ENCODE data around the gene OR4D1. TPM values are rescaled to one million over a fixed set of nuclear protein-coding genes. Genes with fewer than 3 reads are reported as not detected.

Gene OR4D1
- total and polyA plus RNA-seq, 9 of the 15 experiments (the other 6 are each of a cell fraction or from before 2014, with no cell fraction given): not detected

DNA sequence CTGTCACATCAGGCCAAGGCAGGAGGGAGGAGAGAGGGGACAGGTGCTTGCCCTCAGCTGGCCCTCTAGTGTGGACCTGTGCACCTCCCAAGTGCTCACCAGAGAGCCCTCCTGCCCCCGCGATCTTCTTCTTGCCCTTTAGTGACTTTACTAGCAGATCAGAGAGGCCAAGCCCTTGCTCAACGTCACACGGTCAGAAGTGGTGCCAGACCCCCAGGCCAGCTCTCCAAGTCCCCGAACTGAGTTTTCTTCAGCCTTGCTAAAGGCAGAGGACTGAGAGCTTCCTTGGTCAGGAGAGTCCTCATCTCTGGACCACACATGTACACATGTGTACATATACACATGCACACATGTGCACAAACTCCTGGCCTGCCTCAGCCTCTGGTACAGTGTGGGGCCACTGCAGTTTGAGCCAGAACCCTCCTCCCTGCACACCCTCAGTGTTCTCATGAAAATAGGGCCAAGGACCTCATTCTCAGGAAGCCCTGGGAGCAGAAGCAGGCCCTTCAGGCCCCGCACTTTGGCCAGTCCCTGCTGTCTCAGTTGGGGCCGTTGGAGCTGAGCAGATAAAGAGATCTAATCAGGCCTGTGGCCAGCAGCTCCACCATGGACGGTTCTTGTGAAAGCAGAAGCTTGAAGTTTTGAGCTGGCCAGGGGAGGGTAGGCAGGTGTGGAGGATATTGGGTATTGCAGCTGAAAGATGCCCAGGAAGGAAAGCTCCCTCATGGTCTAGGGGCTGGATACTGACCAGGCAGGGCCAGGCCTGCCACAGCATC lies 37.0 kb downstream of the OR4D1 start (continued):
- TF ChIP-seq, protein P1, sequence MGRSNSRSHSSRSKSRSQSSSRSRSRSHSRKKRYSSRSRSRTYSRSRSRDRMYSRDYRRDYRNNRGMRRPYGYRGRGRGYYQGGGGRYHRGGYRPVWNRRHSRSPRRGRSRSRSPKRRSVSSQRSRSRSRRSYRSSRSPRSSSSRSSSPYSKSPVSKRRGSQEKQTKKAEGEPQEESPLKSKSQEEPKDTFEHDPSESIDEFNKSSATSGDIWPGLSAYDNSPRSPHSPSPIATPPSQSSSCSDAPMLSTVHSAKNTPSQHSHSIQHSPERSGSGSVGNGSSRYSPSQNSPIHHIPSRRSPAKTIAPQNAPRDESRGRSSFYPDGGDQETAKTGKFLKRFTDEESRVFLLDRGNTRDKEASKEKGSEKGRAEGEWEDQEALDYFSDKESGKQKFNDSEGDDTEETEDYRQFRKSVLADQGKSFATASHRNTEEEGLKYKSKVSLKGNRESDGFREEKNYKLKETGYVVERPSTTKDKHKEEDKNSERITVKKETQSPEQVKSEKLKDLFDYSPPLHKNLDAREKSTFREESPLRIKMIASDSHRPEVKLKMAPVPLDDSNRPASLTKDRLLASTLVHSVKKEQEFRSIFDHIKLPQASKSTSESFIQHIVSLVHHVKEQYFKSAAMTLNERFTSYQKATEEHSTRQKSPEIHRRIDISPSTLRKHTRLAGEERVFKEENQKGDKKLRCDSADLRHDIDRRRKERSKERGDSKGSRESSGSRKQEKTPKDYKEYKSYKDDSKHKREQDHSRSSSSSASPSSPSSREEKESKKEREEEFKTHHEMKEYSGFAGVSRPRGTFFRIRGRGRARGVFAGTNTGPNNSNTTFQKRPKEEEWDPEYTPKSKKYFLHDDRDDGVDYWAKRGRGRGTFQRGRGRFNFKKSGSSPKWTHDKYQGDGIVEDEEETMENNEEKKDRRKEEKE (IDR thresholded peaks at IDR 0.05; ENCODE audit: borderline replicate concordance in 1 of 2, control insufficient read depth in 1 of 2, low read depth in 2 of 2, low read length in 1 of 2): no peak
- TF ChIP-seq, protein P2, sequence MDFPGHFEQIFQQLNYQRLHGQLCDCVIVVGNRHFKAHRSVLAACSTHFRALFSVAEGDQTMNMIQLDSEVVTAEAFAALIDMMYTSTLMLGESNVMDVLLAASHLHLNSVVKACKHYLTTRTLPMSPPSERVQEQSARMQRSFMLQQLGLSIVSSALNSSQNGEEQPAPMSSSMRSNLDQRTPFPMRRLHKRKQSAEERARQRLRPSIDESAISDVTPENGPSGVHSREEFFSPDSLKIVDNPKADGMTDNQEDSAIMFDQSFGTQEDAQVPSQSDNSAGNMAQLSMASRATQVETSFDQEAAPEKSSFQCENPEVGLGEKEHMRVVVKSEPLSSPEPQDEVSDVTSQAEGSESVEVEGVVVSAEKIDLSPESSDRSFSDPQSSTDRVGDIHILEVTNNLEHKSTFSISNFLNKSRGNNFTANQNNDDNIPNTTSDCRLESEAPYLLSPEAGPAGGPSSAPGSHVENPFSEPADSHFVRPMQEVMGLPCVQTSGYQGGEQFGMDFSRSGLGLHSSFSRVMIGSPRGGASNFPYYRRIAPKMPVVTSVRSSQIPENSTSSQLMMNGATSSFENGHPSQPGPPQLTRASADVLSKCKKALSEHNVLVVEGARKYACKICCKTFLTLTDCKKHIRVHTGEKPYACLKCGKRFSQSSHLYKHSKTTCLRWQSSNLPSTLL (IDR thresholded peaks at IDR 0.05): no peak
- TF ChIP-seq HNRNPL (IDR thresholded peaks at IDR 0.05; ENCODE audit: low read depth, low read length) (no peak), USF1 (CRISPR knock-in tag; IDR thresholded peaks at IDR 0.05) (no peak), CREBBP (IDR thresholded peaks at IDR 0.05; ENCODE audit: low read depth, low read length) (no peak), SREBF2 (CRISPR knock-in tag; IDR thresholded peaks at IDR 0.05) (no peak), HEY1 (CRISPR knock-in tag; IDR thresholded peaks at IDR 0.05; ENCODE audit: borderline replicate concordance) (no peak), BCOR (IDR thresholded peaks at IDR 0.05) (no peak), C11orf30 (IDR thresholded peaks at IDR 0.05; ENCODE audit: low read depth) (no peak), CCAR2 (IDR thresholded peaks at IDR 0.05; ENCODE audit: low read depth, low read length) (no peak), HMGN3 (IDR thresholded peaks at IDR 0.05; ENCODE audit: borderline replicate concordance, extremely low read depth, insufficient read length, low read depth, low read length) (peak; percentile 24), ESRRB (CRISPR knock-in tag; IDR thresholded peaks at IDR 0.05; ENCODE audit: borderline replicate concordance) (no peak), CHD1 (IDR thresholded peaks at IDR 0.05; ENCODE audit: low read length) (no peak), RREB1 (CRISPR knock-in tag; IDR thresholded peaks at IDR 0.05) (peak; percentile 77; the same call in 1 of the 2 replicates), ZNF785 (CRISPR knock-in tag; IDR thresholded peaks at IDR 0.05) (no peak), EZH2 (IDR thresholded peaks at IDR 0.05; ENCODE audit: borderline replicate concordance, low read depth, low read length) (no peak)
